ENCODE measurements around the gene FAM89A.

The FAM89A gene

DNA sequence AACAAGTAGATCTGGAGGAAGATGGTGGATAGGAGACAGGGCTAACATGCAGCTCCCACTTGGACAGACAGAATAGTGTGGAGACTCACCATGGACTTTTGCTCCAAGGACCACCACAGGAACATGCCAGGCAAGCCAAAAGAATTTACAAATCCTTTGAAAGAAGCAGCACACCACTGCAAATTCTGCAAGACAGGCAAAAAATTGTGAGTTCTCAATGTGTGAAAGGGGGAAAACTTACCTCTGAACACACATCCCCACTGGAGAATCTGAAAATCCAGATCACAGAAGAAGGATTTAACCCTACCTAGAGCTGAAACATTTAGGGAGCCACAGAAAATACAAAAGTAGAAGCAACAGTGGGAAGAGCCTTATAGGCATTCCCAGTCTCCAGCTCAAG lies 38.2 kb downstream of the FAM89A start:
- DNase-seq (ENCODE audit: low spot score): no peak
- CTCF ChIA-PET: no interaction called here
- TF ChIP-seq CTCF (conservative IDR thresholded peaks at IDR 0.05; ENCODE audit: low read depth): no peak
- H3K27ac ChIP-seq: no peak overlapping the region
- POLR2A ChIA-PET (ENCODE audit: low non-redundant PET): no interaction called here

DNA sequence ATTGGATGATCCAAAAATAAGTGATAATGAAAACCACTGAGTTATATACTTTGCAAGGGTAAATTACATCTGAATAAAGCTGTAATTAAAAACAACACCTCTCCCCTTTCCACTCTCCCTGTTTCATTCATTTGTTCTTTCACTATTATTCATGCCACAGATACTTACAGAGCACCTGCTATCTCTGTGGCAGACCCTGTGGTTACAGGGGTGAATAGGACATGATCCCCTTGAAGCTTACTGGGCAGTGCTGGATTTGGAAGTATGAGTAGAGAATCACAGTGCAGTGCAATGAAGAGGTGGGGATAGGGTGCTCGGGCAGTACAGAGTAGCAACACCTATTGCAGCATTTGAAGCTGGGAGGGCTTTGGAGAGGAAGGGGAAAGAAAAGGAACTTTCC lies 39.4 kb downstream of the FAM89A start:
- DNase-seq (ENCODE audit: low spot score): no peak
- CTCF ChIA-PET: no interaction called here
- POLR2A ChIA-PET (ENCODE audit: low non-redundant PET): no interaction called here
- no peak for TF ChIP-seq CTCF (conservative IDR thresholded peaks at IDR 0.05; ENCODE audit: low read depth)
- H3K27ac ChIP-seq: no peak overlapping the region

GRCh38 chr1:231000201-231000600 lies 39.9 kb downstream of the FAM89A start:
- POLR2A ChIA-PET (ENCODE audit: low non-redundant PET): no interaction called here
- TF ChIP-seq CTCF (conservative IDR thresholded peaks at IDR 0.05; ENCODE audit: low read depth): no peak
- no peak for DNase-seq (ENCODE audit: low spot score)

DNA sequence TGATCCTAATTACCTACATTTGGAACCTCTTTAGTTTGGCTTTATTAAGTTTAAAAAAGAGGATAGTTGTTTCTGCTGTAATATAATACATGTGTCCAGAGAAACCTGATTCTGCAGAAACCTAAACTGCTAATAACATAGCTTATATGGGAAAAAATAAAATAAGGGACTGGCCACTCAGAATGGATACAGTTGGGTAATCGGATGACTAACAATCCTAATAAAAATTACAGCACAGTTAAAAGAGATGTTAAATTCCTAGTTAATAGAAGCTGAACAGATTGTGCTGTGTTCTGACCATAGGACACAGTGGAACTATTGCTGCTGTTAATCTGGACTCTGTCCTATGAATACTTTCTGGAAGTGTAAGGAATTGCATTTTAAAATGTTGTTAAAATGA lies 45.2 kb downstream of the FAM89A start:
- ChIA-PET POLR2A (ENCODE audit: low non-redundant PET) (no interaction called here), CTCF (no interaction called here)
- no peak for TF ChIP-seq CTCF (conservative IDR thresholded peaks at IDR 0.05; ENCODE audit: low read depth)
- no peak for DNase-seq (ENCODE audit: low spot score)
- H3K27ac ChIP-seq: no peak overlapping the region

More at GRCh38 chr1:231000201-231000600, 39.9 kb downstream of the FAM89A start:
- H3K27ac ChIP-seq: no peak overlapping the region
- CTCF ChIA-PET: no interaction called here

DNA sequence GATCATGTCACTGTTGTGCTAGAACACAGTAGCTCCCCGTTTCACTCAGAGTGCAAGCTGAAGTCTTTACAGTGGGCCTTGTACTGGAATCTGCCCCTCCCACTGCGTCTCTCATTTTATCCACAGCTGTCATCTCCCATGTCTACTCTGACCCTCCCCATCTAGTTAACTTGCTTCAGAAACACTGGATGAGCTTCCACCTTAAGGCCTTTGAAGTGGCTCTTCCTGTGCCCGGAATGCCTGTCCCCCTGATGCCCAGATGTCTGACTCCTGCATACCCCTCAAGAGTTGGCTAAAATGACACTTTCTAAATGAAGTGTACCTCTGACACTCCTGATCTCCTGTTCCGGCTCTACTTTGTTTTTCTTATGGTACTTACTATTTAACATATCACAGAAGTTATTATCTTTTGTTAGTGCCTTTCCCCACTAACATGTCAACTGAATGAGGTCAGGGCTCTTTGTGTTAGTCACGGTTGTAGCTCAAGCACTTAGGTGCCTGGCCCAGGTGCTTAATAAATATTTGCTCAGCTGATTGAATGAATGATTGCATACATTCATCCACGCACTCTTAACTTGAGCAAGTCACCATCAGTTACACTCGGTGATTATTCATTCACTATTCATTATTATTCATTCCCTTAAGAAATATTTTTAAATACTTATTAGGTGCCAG lies 47.8 kb downstream of the FAM89A start:
- POLR2A ChIA-PET (ENCODE audit: low non-redundant PET): no interaction called here
- TF ChIP-seq CTCF (conservative IDR thresholded peaks at IDR 0.05; ENCODE audit: low read depth): no peak
- no peak overlapping the region for H3K27ac ChIP-seq
- DNase-seq (ENCODE audit: low spot score): no peak
- CTCF ChIA-PET: no interaction called here

DNA sequence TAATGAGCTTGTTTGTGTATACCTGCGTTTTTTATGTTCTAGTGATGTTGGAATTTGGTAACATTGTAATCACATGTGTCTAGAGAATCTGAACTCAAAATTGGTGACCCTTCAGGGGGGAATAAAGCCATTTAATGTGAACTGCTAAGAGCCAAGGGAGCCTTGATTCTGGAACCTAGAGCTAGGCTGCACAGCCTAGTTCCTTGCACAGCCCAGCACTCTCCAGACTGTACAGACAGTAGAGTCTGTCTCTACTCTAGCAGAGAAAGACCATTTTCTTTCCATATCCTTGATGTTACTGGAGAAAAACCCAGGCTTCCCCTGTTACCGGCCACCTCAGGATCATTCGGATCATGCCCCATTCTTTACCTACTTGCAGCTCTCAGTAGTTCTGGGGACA lies 52.6 kb downstream of the FAM89A start:
- H3K27ac ChIP-seq: no peak overlapping the region
- no peak for TF ChIP-seq CTCF (conservative IDR thresholded peaks at IDR 0.05; ENCODE audit: low read depth)
- POLR2A ChIA-PET (ENCODE audit: low non-redundant PET): no interaction called here
- DNase-seq (ENCODE audit: low spot score): no peak
- CTCF ChIA-PET: no interaction called here

DNA sequence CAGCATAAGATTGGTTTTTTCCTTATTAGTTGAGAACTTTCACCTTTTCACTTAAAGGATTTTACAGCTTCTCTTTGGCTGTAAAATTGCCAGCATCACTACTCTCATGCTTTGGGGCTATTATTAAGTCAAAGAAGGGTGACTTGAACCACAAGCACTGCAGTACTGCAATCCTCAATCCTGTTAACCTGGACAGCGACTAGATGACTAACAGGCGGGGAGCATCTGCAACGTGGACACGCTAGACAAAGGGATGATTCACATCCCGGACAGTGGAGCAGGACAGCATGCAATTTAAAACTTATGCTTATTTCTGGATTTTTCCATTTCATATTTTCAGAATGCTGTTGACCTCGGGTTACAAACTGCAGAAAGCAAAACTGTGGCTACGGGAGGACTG lies 53.1 kb downstream of the FAM89A start:
- H3K27ac ChIP-seq: no peak overlapping the region
- ChIA-PET CTCF (no interaction called here), POLR2A (ENCODE audit: low non-redundant PET) (no interaction called here)
- peak; percentile 65 for DNase-seq (ENCODE audit: low spot score)
- no peak for TF ChIP-seq CTCF (conservative IDR thresholded peaks at IDR 0.05; ENCODE audit: low read depth)
